Thoracic aorta (tissue), 2 donors: Measurements from ENCODE around the gene CRYL1. TPM values are rescaled to one million over a fixed set of nuclear protein-coding genes. Genes with fewer than 3 reads are reported as not detected.

Source experiments
- ATAC-seq: fragments of 150-250 bp; one replicate; pipeline ENCODE4 v1.8.0; 2017; ENCODE audit warnings: low read depth; ENCODE audit not compliant: insufficient number of reproducible peaks, low FRiP score
- DNase-seq: peaks from one replicate; pipeline ENCODE4 v3.0.0-alpha.2; 2020; ENCODE audit warnings: low spot score
- H3K27ac ChIP-seq, 2 donors: fragments of 200-600 bp; sonication (generic); 1 replicate in 1 of 2; 2 replicates in 1 of 2; pipeline ENCODE4 v1.5.1; 2016; ENCODE audit warnings: mild to moderate bottlenecking in 2 of 2, moderate library complexity in 2 of 2
- H3K27me3 ChIP-seq: fragments of 200-600 bp; sonication (generic); replicated peaks from 2 replicates; pipeline ENCODE4 v1.6.0; 2016; ENCODE audit warnings: mild to moderate bottlenecking; ENCODE audit not compliant: insufficient read depth
- H3K36me3 ChIP-seq: fragments of 200-600 bp; sonication (generic); one replicate; pipeline ENCODE4 v1.5.1; 2016
- H3K4me1 ChIP-seq, 2 donors: fragments of 200-600 bp; sonication (generic); 1 replicate in 1 of 2; 2 replicates in 1 of 2; pipeline versions ENCODE4 v1.5.1 to v1.6.0; 2016; ENCODE audit warnings: low read depth in 2 of 2, mild to moderate bottlenecking in 1 of 2; ENCODE audit not compliant: control insufficient read depth in 1 of 2
- H3K4me3 ChIP-seq: fragments of 200-600 bp; sonication (generic); 2 replicates; pipeline ENCODE4 v1.5.1; 2016; ENCODE audit warnings: mild to moderate bottlenecking
- H3K9me3 ChIP-seq: fragments of 200-600 bp; sonication (generic); 2 replicates; pipeline ENCODE4 v1.5.1; 2016
- CTCF ChIP-seq: fragments of 200-600 bp; sonication (generic); IDR thresholded peaks from one replicate; pipeline ENCODE4 v1.5.1; 2019; ENCODE audit warnings: antibody characterized with exemption
- total RNA-seq, 2 donors: library from RNA; depleted of rRNA; stranded (reverse); fragments of >200 nt; gene quantifications; one replicate each; pipeline versions ENCODE4 v1.1.0 to v1.2.3, GENCODE V29; 2016

The CRYL1 gene
- total RNA-seq, 2 donors from 2014 or later: 38.9 to 57.4 TPM

GRCh38 chr13:20473139-20473538 lies 52.5 kb downstream of the CRYL1 start:
- Histone ChIP-seq H3K4me3 (no peak overlapping the region), H3K36me3 (no peaks in the 10 kb centered on the region), H3K27ac (no peak overlapping the region), H3K4me1 (no peaks in the 10 kb centered on the region), H3K27me3 (no peaks in the 10 kb centered on the region), H3K9me3 (no peaks in the 10 kb centered on the region)
- ATAC-seq: no peak
- no peak for DNase-seq
- TF ChIP-seq CTCF: no peak

- no peak overlapping the region for H3K4me3 ChIP-seq
- H3K27me3 ChIP-seq: no peaks in the 10 kb centered on the region
- H3K27ac ChIP-seq: no peak overlapping the region
- H3K36me3 ChIP-seq: no peaks in the 10 kb centered on the region
- no peak for DNase-seq
- no peak for ATAC-seq
- TF ChIP-seq CTCF: no peak
- no peaks in the 10 kb centered on the region for H3K9me3 ChIP-seq
- H3K4me1 ChIP-seq: no peaks in the 10 kb centered on the region
Measured at GRCh38 chr13:20472531-20472930, 53.1 kb downstream of the CRYL1 start.

- Histone ChIP-seq H3K27ac (no peak overlapping the region), H3K4me3 (no peak overlapping the region), H3K9me3 (no peaks in the 10 kb centered on the region), H3K4me1 (no peaks in the 10 kb centered on the region), H3K36me3 (no peaks in the 10 kb centered on the region), H3K27me3 (no peaks in the 10 kb centered on the region)
- DNase-seq (no peak), ATAC-seq (no peak)
- TF ChIP-seq CTCF: no peak
Measured at GRCh38 chr13:20470136-20470535, 55.5 kb downstream of the CRYL1 start.

GRCh38 chr13:20466371-20466770 lies 59.3 kb downstream of the CRYL1 start:
- no peak for TF ChIP-seq CTCF
- no peak for ATAC-seq
- peaks cover 0 to 6% of the 10 kb centered on the region in 2 donors for H3K4me1 ChIP-seq
- H3K36me3 ChIP-seq: no peaks in the 10 kb centered on the region
- H3K4me3 ChIP-seq: no peak overlapping the region
- H3K27ac ChIP-seq: no peak overlapping the region
- no peaks in the 10 kb centered on the region for H3K9me3 ChIP-seq
- no peaks in the 10 kb centered on the region for H3K27me3 ChIP-seq
- no peak for DNase-seq

- no peak for DNase-seq
- ATAC-seq: no peak
- H3K36me3 ChIP-seq: no peaks in the 10 kb centered on the region
- H3K4me1 ChIP-seq: peaks cover 0 to 6% of the 10 kb centered on the region in 2 donors
- TF ChIP-seq CTCF: no peak
- H3K27ac ChIP-seq: no peak overlapping the region
- no peak overlapping the region for H3K4me3 ChIP-seq
- H3K9me3 ChIP-seq: no peaks in the 10 kb centered on the region
- H3K27me3 ChIP-seq: no peaks in the 10 kb centered on the region
Measured at GRCh38 chr13:20465218-20465879, 60.3 kb downstream of the CRYL1 start.
